K562 (cell line): ENCODE results near the gene CCNY. TPM values are rescaled to one million over a fixed set of nuclear protein-coding genes. Genes with fewer than 3 reads are reported as not detected.
A peak's percentile ranks its signal among the peaks of the same experiment; 100 is the strongest.

Experiments used
- ATAC-seq: fragments of 200-7000 bp; cut with Tn5 transposase; 3 replicates; pipeline ENCODE4 v1.9.1; 2020; ENCODE audit warnings: moderate library complexity
- BruUV-seq: library from RNA; stranded (reverse); fragments of 400-500 nt; replicated peaks from 2 replicates; lab custom pipeline; 2021; lab: Mats Ljungman, UMichigan
- CTCF ChIA-PET: fragments of 300-600 bp; formaldehyde crosslinking; extraction: SDS; loops from one replicate; lab custom pipeline; 2021; ENCODE audit warnings: low intra/inter-chr PET ratio; lab: Yijun Ruan, JAX
- POLR2A ChIA-PET: fragments of 300-600, 350-650 bp; sonication (Branson Sonifier 250); formaldehyde crosslinking; extraction: SDS; loops from one replicate; lab custom pipeline; 2021; ENCODE audit warnings: antibody characterized with exemption, inconsistent platforms; lab: Yijun Ruan, JAX
- DNase-seq, 4 experiments: peaks; one replicate each; pipeline versions ENCODE4 v3.0.0 to v3.0.0-alpha.2; 2011 to 2018; ENCODE audit warnings: low spot score in 3 of 4, mixed read lengths in 3 of 4; ENCODE audit errors: extremely low read depth in 1 of 4
- FAIRE-seq: peaks from 2 replicates; lab custom pipeline; 2011; peaks lifted over from hg19 to GRCh38; lab: Jason Lieb, UNC
- H2AFZ ChIP-seq: 2 replicates; pipeline ENCODE4 v1.6.0; 2011; ENCODE audit warnings: low read depth, low read length, control low read depth, inconsistent platforms
- H3K27ac ChIP-seq: fragments of 200-600 bp; 3 replicates; pipeline ENCODE4 v1.8.0; 2011; ENCODE audit warnings: low read depth, mild to moderate bottlenecking, control low read depth, inconsistent platforms, low read length, moderate library complexity, mixed read lengths; ENCODE audit errors: extremely low read depth
- H3K27me3 ChIP-seq, 2 experiments: fragments of 300-600 bp in 1 of 2; 2 replicates in 1 of 2; 3 replicates in 1 of 2; pipeline versions ENCODE4 v1.6.0 to v1.8.0; 2011; ENCODE audit warnings: inconsistent platforms in 2 of 2, low read length in 2 of 2, mild to moderate bottlenecking in 1 of 2, mixed read lengths in 1 of 2, moderate library complexity in 1 of 2; ENCODE audit not compliant: control insufficient read depth in 2 of 2, insufficient read depth in 2 of 2
- H3K36me3 ChIP-seq: fragments of 300-600 bp; 3 replicates; pipeline ENCODE4 v1.8.0; 2011; ENCODE audit warnings: mild to moderate bottlenecking, low read length, inconsistent platforms; ENCODE audit not compliant: control insufficient read depth, insufficient read depth
- H3K4me1 ChIP-seq, 2 experiments: fragments of 200-600 bp in 1 of 2; replicated peaks in 1 of 2; 2 replicates in 1 of 2; 3 replicates in 1 of 2; pipeline versions ENCODE4 v1.5.1 to v1.8.0; 2011; ENCODE audit warnings: inconsistent platforms in 2 of 2, low read length in 2 of 2, mild to moderate bottlenecking in 1 of 2, mixed read lengths in 1 of 2, moderate library complexity in 1 of 2; ENCODE audit not compliant: control insufficient read depth in 2 of 2, insufficient read depth in 2 of 2
- H3K4me2 ChIP-seq: 2 replicates; pipeline ENCODE4 v1.6.1; 2011; ENCODE audit warnings: low read length, control low read depth, inconsistent platforms, mixed read lengths; ENCODE audit not compliant: insufficient read depth
- H3K4me3 ChIP-seq: fragments of 200-600 bp; sonication (generic), shearing (Covaris generic); 2 replicates; pipeline ENCODE4 v1.5.1; 2016; ENCODE audit warnings: control low read depth, inconsistent platforms
- H3K79me2 ChIP-seq: fragments of 200-600 bp; 3 replicates; pipeline ENCODE4 v1.8.0; 2011; ENCODE audit warnings: low read length, inconsistent platforms; ENCODE audit not compliant: control insufficient read depth, insufficient read depth
- H3K9ac ChIP-seq, 2 experiments: 2 replicates each; pipeline versions ENCODE4 v1.6.0 to v1.6.1; 2011; ENCODE audit warnings: low read depth in 2 of 2, low read length in 2 of 2, control low read depth in 1 of 2, inconsistent platforms in 1 of 2, mild to moderate bottlenecking in 1 of 2, mixed read lengths in 1 of 2; ENCODE audit not compliant: insufficient read depth in 1 of 2
- H3K9me1 ChIP-seq: one replicate; pipeline ENCODE4 v1.6.0; 2011; ENCODE audit warnings: inconsistent platforms, mild to moderate bottlenecking, low read length, moderate library complexity; ENCODE audit not compliant: control insufficient read depth, insufficient read depth
- H3K9me3 ChIP-seq: replicated peaks from 2 replicates; pipeline ENCODE4 v1.5.1; 2011; ENCODE audit warnings: low read depth, low read length, inconsistent platforms; ENCODE audit not compliant: control insufficient read depth, insufficient read depth
- H4K20me1 ChIP-seq: replicated peaks from 2 replicates; pipeline ENCODE4 v1.6.1; 2011; ENCODE audit warnings: low read length, inconsistent platforms, mixed read lengths; ENCODE audit not compliant: control insufficient read depth, insufficient read depth
- CCAR2 ChIP-seq: fragments of 200-400 bp; formaldehyde crosslinking; IDR thresholded peaks from 2 replicates; pipeline ENCODE4 v1.6.1; 2017; ENCODE audit warnings: mild to moderate bottlenecking, low read depth, low read length
- ESRRB ChIP-seq: fragments of 250-450 bp; sonication (Bioruptor Pico); IDR thresholded peaks from 2 replicates; pipeline ENCODE4 v1.5.0; 2020; ENCODE audit warnings: mild to moderate bottlenecking, moderate library complexity, borderline replicate concordance
- FIP1L1 ChIP-seq: fragments of 200-400 bp; formaldehyde crosslinking; IDR thresholded peaks from 2 replicates; pipeline ENCODE4 v1.6.1; 2018; ENCODE audit warnings: mild to moderate bottlenecking, low read depth, low read length; ENCODE audit not compliant: poor library complexity, severe bottlenecking
- HDAC6 ChIP-seq: IDR thresholded peaks from 2 replicates; pipeline ENCODE4 v1.6.1; 2012; ENCODE audit warnings: low read depth, mild to moderate bottlenecking, control low read depth, inconsistent platforms, low read length, moderate library complexity
- SMAD2 ChIP-seq: fragments of 150-350 bp; IDR thresholded peaks from 2 replicates; pipeline ENCODE4 v1.6.1; 2014; ENCODE audit warnings: low read depth, mild to moderate bottlenecking, low read length
- SREBF2 ChIP-seq: sonication (generic); formaldehyde crosslinking; IDR thresholded peaks from 2 replicates; pipeline ENCODE4 v1.4.0; 2020; ENCODE audit warnings: mild to moderate bottlenecking, missing genetic modification reagents
- TRIM24 ChIP-seq, 2 experiments: fragments of 450-650 bp; IDR thresholded peaks; 2 replicates each; pipeline ENCODE4 v1.6.1; 2016
- ZC3H11A ChIP-seq: IDR thresholded peaks from 2 replicates; pipeline ENCODE4 v1.6.1; 2012; ENCODE audit warnings: low read depth, low read length, improper control_type of control experiment
- ZNF695 ChIP-seq: fragments of 450-650 bp; formaldehyde crosslinking; IDR thresholded peaks from 2 replicates; pipeline ENCODE4 v1.4.0; 2020; ENCODE audit warnings: mild to moderate bottlenecking, moderate library complexity
- WGBS: fragments of 100-300 bp; shearing (Covaris generic); methylation state at CpG from one replicate; pipeline ENCODE4 v1.1.6; 2016; ENCODE audit warnings: low coverage, mixed read lengths; ENCODE audit not compliant: insufficient coverage; ENCODE audit errors: missing lambda C conversion rate; 5-methylcytosine and 5-hydroxymethylcytosine counted together
- in situ Hi-C: fragments of 300-500 bp; cut with MboI; formaldehyde crosslinking; loops from 4 replicates; pipeline ENCODE4 v1.15.0; 2018; ENCODE audit warnings: inconsistent platforms, mixed read lengths
- intact Hi-C: fragments of 100-400 bp; cut with micrococcal nuclease; formaldehyde crosslinking; loops from 2 replicates; pipeline ENCODE4 v1.14.2; 2022
- polyA plus RNA-seq, 8 experiments: library from polyadenylated mRNA; depleted of rRNA in 4 of 8; stranded (reverse) in 5 of 8; unstranded in 3 of 8; fragments of >200 nt; fragmentation: Nextera tagmentation in 2 of 8; fragmentation: Illumina TruSeq in 1 of 8; extraction: Ambion mirVana in 2 of 8; extraction: Trizol in 1 of 8; gene quantifications; 2 replicates each; pipeline versions ENCODE4 v1.2.1 to v1.2.3, GENCODE V29; 2011 to 2014; ENCODE audit warnings: inconsistent platforms in 1 of 8, missing spikeins in 1 of 8
- total RNA-seq, 7 experiments: library from RNA; depleted of rRNA in 6 of 7; stranded (reverse); fragments of >200 nt in 6 of 7; fragmentation: Illumina TruSeq in 2 of 7; extraction: Trizol in 2 of 7; gene quantifications; 2 replicates each; pipeline versions ENCODE4 v1.2.1 to v1.2.3, GENCODE V29; 2011 to 2021; ENCODE audit warnings: low replicate concordance in 1 of 7
- TF ChIP-seq, protein P1 (sequence below): fragments of 450-650 bp; IDR thresholded peaks from 2 replicates; pipeline ENCODE4 v1.6.1; 2016; ENCODE audit warnings: antibody characterized with exemption
- TF ChIP-seq, protein P2 (sequence below), 3 experiments: IDR thresholded peaks in 2 of 3; conservative IDR thresholded peaks in 1 of 3; 2 replicates each; pipeline ENCODE4 v1.5.1; 2011 to 2012; ENCODE audit warnings: low read length in 3 of 3, mild to moderate bottlenecking in 3 of 3, control low read depth in 2 of 3, improper control_type of control experiment in 1 of 3, inconsistent platforms in 1 of 3, low read depth in 1 of 3, mixed read lengths in 1 of 3, moderate library complexity in 1 of 3; ENCODE audit not compliant: insufficient read depth in 2 of 3

Gene CCNY
- total and polyA plus RNA-seq, 9 of the 15 experiments (the other 6 are each of a cell fraction or from before 2014, with no cell fraction given) = 8.4 to 109 (median 38.6) TPM

DNA sequence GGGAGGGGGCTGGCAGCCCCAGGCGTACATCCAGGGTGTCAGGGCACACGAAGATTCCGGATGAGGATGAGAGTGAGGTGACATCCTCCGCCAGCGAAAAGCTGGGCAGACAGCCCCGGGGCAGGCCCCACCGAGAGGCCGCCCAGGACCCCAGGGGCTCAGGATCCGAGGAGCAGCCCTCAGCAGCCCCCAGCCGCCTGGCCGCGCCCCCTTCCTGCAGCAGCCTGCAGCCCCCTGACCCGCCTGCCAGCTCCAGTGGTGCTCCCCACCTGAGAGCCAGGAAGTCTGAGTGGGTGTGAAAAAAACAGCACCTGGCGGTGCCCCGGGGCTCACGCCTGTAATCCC lies 272.0 kb downstream of the CCNY start (continued):
- TF ChIP-seq ZNF695 (CRISPR knock-in tag) (no peak), SREBF2 (CRISPR knock-in tag) (no peak), FIP1L1 (no peak), SMAD2 (no peak), HDAC6 (no peak), ZC3H11A (no peak), TRIM24 (IDR thresholded peaks at IDR 0.05) (no peak), ESRRB (CRISPR knock-in tag) (no peak)
- TF ChIP-seq, protein P1, sequence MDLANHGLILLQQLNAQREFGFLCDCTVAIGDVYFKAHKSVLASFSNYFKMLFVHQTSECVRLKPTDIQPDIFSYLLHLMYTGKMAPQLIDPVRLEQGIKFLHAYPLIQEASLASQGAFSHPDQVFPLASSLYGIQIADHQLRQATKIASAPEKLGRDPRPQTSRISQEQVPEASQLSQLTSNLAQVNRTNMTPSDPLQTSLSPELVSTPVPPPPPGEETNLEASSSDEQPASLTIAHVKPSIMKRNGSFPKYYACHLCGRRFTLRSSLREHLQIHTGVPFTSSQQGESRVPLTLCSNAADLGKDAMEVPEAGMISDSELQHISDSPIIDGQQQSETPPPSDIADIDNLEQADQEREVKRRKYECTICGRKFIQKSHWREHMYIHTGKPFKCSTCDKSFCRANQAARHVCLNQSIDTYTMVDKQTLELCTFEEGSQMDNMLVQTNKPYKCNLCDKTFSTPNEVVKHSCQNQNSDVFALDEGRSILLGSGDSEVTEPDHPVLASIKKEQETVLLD = no peak

- no peaks in the 10 kb centered on the region for H3K9me3 ChIP-seq
- H3K9me1 ChIP-seq = no peaks in the 10 kb centered on the region
- H3K4me2 ChIP-seq = no peak overlapping the region
- H3K27me3 ChIP-seq = peaks cover 8 to 29% of the 10 kb centered on the region in 2 experiments; a peak in 4 of 5 replicates
- H3K4me3 ChIP-seq = no peak overlapping the region
- FAIRE-seq (no peak), ATAC-seq (peak; percentile 82), DNase-seq (peak in 2 of 4 experiments; percentile 17 to 23)
- ChIA-PET POLR2A (interaction anchor here (0.8 to 1.2 kb wide), 2 partner anchors 29 to 319 kb away, joined by 3 to 7 read pairs; no protein-coding TSS in a partner anchor), CTCF (no interaction called here)
- peaks cover 0 to 11% of the 10 kb centered on the region in 2 experiments; a peak in 2 of 5 replicates for H3K4me1 ChIP-seq
- no peaks in the 10 kb centered on the region for H3K36me3 ChIP-seq
- no TSS peak for BruUV-seq
- TF ChIP-seq, protein P2, sequence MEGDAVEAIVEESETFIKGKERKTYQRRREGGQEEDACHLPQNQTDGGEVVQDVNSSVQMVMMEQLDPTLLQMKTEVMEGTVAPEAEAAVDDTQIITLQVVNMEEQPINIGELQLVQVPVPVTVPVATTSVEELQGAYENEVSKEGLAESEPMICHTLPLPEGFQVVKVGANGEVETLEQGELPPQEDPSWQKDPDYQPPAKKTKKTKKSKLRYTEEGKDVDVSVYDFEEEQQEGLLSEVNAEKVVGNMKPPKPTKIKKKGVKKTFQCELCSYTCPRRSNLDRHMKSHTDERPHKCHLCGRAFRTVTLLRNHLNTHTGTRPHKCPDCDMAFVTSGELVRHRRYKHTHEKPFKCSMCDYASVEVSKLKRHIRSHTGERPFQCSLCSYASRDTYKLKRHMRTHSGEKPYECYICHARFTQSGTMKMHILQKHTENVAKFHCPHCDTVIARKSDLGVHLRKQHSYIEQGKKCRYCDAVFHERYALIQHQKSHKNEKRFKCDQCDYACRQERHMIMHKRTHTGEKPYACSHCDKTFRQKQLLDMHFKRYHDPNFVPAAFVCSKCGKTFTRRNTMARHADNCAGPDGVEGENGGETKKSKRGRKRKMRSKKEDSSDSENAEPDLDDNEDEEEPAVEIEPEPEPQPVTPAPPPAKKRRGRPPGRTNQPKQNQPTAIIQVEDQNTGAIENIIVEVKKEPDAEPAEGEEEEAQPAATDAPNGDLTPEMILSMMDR (IDR thresholded peaks at IDR 0.05 in 2 of 3, conservative IDR thresholded peaks at IDR 0.05 in 1 of 3; ENCODE audit: insufficient read depth in 2 of 3, low read depth in 1 of 3, low read length in 3 of 3) = peak; percentile 30 to 49 (median 38); a peak in 5 of 6 replicates
- TF ChIP-seq CCAR2 = no peak
- no peak overlapping the region for H3K27ac ChIP-seq
- H3K9ac ChIP-seq = no peak overlapping the region
- intact Hi-C loops (loop anchor here (10.0 kb wide), 1 partner anchor 377 kb away; no protein-coding TSS in a partner anchor), in situ Hi-C loops (no loop called here)
- WGBS = 4% methylated on average over 6 of the region's 6 CpGs
- H3K79me2 ChIP-seq = no peaks in the 10 kb centered on the region
- no peaks in the 10 kb centered on the region for H4K20me1 ChIP-seq
- no peak overlapping the region for H2AFZ ChIP-seq
Observed at GRCh38 chr10:35611750-35612149, 275.4 kb downstream of the CCNY start.
